GM23338 (cell line): ENCODE data around the gene SC5D. TPM values are rescaled to one million over a fixed set of nuclear protein-coding genes. Genes with fewer than 3 reads are reported as not detected.

ENCODE experiments used
- ATAC-seq: fragments of 200-7000 bp; cut with Tn5 transposase; 3 replicates; pipeline ENCODE4 v1.9.1; 2020
- DNase-seq: peaks from one replicate; pipeline ENCODE4 v3.0.0-alpha.2; 2015; ENCODE audit warnings: low spot score
- H2AFZ ChIP-seq: fragments of 200-600 bp; sonication (generic); 2 replicates; pipeline ENCODE4 v1.8.0; 2016; ENCODE audit warnings: antibody characterized with exemption, mild to moderate bottlenecking, moderate library complexity
- H3F3A ChIP-seq: fragments of 200-600 bp; sonication (generic); replicated peaks from 2 replicates; pipeline ENCODE4 v1.8.0; 2017; ENCODE audit warnings: antibody characterized with exemption, mixed run types, low read depth
- H3K27ac ChIP-seq: fragments of 200-600 bp; sonication (generic); 2 replicates; pipeline ENCODE4 v1.6.1; 2016; ENCODE audit warnings: low read depth
- H3K27me3 ChIP-seq: fragments of 200-600 bp; sonication (generic); 2 replicates; pipeline ENCODE4 v1.8.0; 2016; ENCODE audit warnings: mild to moderate bottlenecking, mixed run types, moderate library complexity; ENCODE audit not compliant: insufficient read depth
- H3K36me3 ChIP-seq: fragments of 200-600 bp; sonication (generic); 2 replicates; pipeline ENCODE4 v1.8.0; 2016; ENCODE audit warnings: mild to moderate bottlenecking; ENCODE audit not compliant: insufficient read depth
- H3K4me1 ChIP-seq: fragments of 200-600 bp; sonication (generic); 2 replicates; pipeline ENCODE4 v1.8.0; 2016; ENCODE audit warnings: mild to moderate bottlenecking, moderate library complexity; ENCODE audit not compliant: insufficient read depth
- H3K4me2 ChIP-seq: fragments of 200-600 bp; sonication (generic); 2 replicates; pipeline ENCODE4 v1.7.1; 2017; ENCODE audit warnings: mixed run types
- H3K4me3 ChIP-seq: fragments of 200-600 bp; sonication (generic); 2 replicates; pipeline ENCODE4 v1.6.1; 2016; ENCODE audit warnings: mixed run types
- H3K79me2 ChIP-seq: fragments of 200-600 bp; sonication (generic); replicated peaks from 2 replicates; pipeline ENCODE4 v1.8.0; 2017; ENCODE audit warnings: mild to moderate bottlenecking; ENCODE audit not compliant: insufficient read depth
- H3K9me2 ChIP-seq: fragments of 200-600 bp; sonication (generic); 2 replicates; pipeline ENCODE4 v1.8.0; 2017; ENCODE audit not compliant: insufficient read depth
- H4K20me1 ChIP-seq: fragments of 200-600 bp; sonication (generic); replicated peaks from 2 replicates; pipeline ENCODE4 v1.8.0; 2017; ENCODE audit warnings: mild to moderate bottlenecking; ENCODE audit not compliant: insufficient read depth
- H3K27ac Mint-ChIP-seq: 2 replicates; pipeline ENCODE4 v1.8.0; 2020; ENCODE audit warnings: inconsistent platforms, mild to moderate bottlenecking, moderate library complexity, mixed read lengths
- H3K27me3 Mint-ChIP-seq: 3 replicates; pipeline ENCODE4 v1.8.0; 2022; ENCODE audit warnings: low read depth, mild to moderate bottlenecking, moderate library complexity, mixed read lengths, inconsistent platforms; ENCODE audit not compliant: insufficient read depth, poor library complexity
- H3K36me3 Mint-ChIP-seq: 3 replicates; pipeline ENCODE4 v1.8.0; 2021; ENCODE audit warnings: low read depth, mild to moderate bottlenecking, inconsistent platforms, moderate library complexity, mixed read lengths
- H3K4me1 Mint-ChIP-seq: 3 replicates; pipeline ENCODE4 v1.8.0; 2020; ENCODE audit warnings: mild to moderate bottlenecking, inconsistent platforms, mixed read lengths
- H3K4me3 Mint-ChIP-seq: 3 replicates; pipeline ENCODE4 v1.8.0; 2021; ENCODE audit warnings: moderate library complexity, mild to moderate bottlenecking, inconsistent platforms, mixed read lengths
- H3K9me3 Mint-ChIP-seq: 3 replicates; pipeline ENCODE4 v1.8.0; 2020; ENCODE audit warnings: moderate library complexity, mild to moderate bottlenecking, inconsistent platforms, mixed read lengths
- CREB1 ChIP-seq: fragments of 250-450 bp; sonication (Bioruptor Pico); IDR thresholded peaks from 2 replicates; pipeline ENCODE4 v1.5.0; 2020; ENCODE audit warnings: low read depth, mild to moderate bottlenecking, moderate library complexity
- CTCF ChIP-seq, 2 experiments: fragments of 200-600 bp in 1 of 2; sonication (generic) in 1 of 2; conservative IDR thresholded peaks; 2 replicates each; pipeline versions ENCODE4 v1.5.1 to v1.6.1; 2016 to 2017; ENCODE audit warnings: antibody characterized with exemption in 2 of 2, low read depth in 2 of 2, mild to moderate bottlenecking in 2 of 2, moderate library complexity in 1 of 2
- EZH2 ChIP-seq: fragments of 200-600 bp; sonication (generic); IDR thresholded peaks from one replicate; pipeline ENCODE4 v1.8.0; 2017; ENCODE audit warnings: antibody characterized with exemption, mild to moderate bottlenecking, low read depth; ENCODE audit not compliant: unreplicated experiment
- EZH2phosphoT487 ChIP-seq: fragments of 200-600 bp; sonication (generic); IDR thresholded peaks from one replicate; pipeline ENCODE4 v1.8.1; 2018; ENCODE audit warnings: antibody characterized with exemption; ENCODE audit not compliant: unreplicated experiment
- JUNB ChIP-seq: IDR thresholded peaks from one replicate; pipeline ENCODE4 v1.6.1; 2016; ENCODE audit warnings: antibody characterized with exemption; ENCODE audit not compliant: unreplicated experiment
- NANOG ChIP-seq: IDR thresholded peaks from 2 replicates; pipeline ENCODE4 v1.6.1; 2016; ENCODE audit warnings: antibody characterized with exemption, borderline replicate concordance
- POLR2AphosphoS5 ChIP-seq: IDR thresholded peaks from 2 replicates; pipeline ENCODE4 v1.6.1; 2016; ENCODE audit warnings: antibody characterized with exemption, low read depth
- ZNF114 ChIP-seq: fragments of 250-450 bp; sonication (Bioruptor Pico); IDR thresholded peaks from 2 replicates; pipeline ENCODE4 v1.5.0; 2020; ENCODE audit warnings: mild to moderate bottlenecking, moderate library complexity
- ZNF331 ChIP-seq: fragments of 250-450 bp; sonication (Bioruptor Pico); IDR thresholded peaks from 2 replicates; pipeline ENCODE4 v1.5.0; 2020; ENCODE audit warnings: low read depth, mild to moderate bottlenecking, moderate library complexity
- ZNF462 ChIP-seq: fragments of 250-450 bp; sonication (Bioruptor Pico); IDR thresholded peaks from 2 replicates; pipeline ENCODE4 v1.5.0; 2020; ENCODE audit warnings: mild to moderate bottlenecking, moderate library complexity
- polyA plus RNA-seq: library from polyadenylated mRNA; unstranded; fragments of >200 nt; fragmentation: Nextera tagmentation; extraction: Ambion mirVana; gene quantifications from 2 replicates; pipeline ENCODE4 v1.2.1, GENCODE V29; 2016
- total RNA-seq: library from RNA; depleted of rRNA; stranded (reverse); fragments of >200 nt; shearing (Covaris generic); gene quantifications from 2 replicates; pipeline ENCODE4 v1.2.3, GENCODE V29; 2014
- TF ChIP-seq, protein P1 (sequence below): IDR thresholded peaks from one replicate; pipeline ENCODE4 v1.6.1; 2018; ENCODE audit warnings: antibody characterized with exemption; ENCODE audit not compliant: unreplicated experiment

SC5D gene
- total and polyA plus RNA-seq, 2 experiments from 2014 or later, result 79.0 to 138 TPM

DNA sequence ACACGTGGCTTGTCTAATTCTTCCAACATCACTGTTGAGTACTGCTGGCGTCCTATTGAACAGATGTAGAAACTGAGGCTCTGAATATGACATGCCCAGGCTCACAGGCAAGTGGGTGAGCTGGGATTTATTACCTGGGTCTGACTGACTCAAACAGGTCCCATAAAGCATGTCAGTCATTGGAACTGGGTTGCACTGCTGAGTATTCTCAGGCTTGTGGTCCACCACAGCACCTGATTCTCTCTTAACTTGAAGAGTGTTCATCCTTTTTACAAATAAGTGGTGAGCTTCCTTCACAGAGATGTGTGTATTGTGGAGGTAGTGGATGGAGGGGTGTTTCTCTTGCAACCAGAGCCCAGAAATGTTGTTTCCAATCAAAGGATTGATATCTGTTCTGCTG lies 44.5 kb downstream of the SC5D start:
- ATAC-seq (no peak), DNase-seq (no peak)
- no peaks in the 10 kb centered on the region for H3K36me3 Mint-ChIP-seq
- Histone ChIP-seq H3K9me2 (0 out of 2 replicates have a peak, but pooled peaks cover 7% of the 10 kb centered on the region), H3K27ac (no peak overlapping the region), H3K36me3 (no peaks in the 10 kb centered on the region), H3K4me3 (no peak overlapping the region), H3K4me1 (no peaks in the 10 kb centered on the region), H3F3A (no peaks in the 10 kb centered on the region), H3K4me2 (no peak overlapping the region), H3K79me2 (no peaks in the 10 kb centered on the region), H4K20me1 (no peaks in the 10 kb centered on the region), H2AFZ (no peak overlapping the region), H3K27me3 (no peaks in the 10 kb centered on the region)
- no peaks in the 10 kb centered on the region for H3K9me3 Mint-ChIP-seq
- H3K27me3 Mint-ChIP-seq, result no peaks in the 10 kb centered on the region
- no peak overlapping the region for H3K4me3 Mint-ChIP-seq
- no peak overlapping the region for H3K27ac Mint-ChIP-seq
- TF ChIP-seq ZNF114 (CRISPR knock-in tag) (no peak), JUNB (no peak), EZH2phosphoT487 (no peak), POLR2AphosphoS5 (no peak)
- peaks cover 6% of the 10 kb centered on the region; the same call in 2 of the 3 replicates for H3K4me1 Mint-ChIP-seq

GRCh38 chr11:121337740-121338272 lies 45.2 kb downstream of the SC5D start:
- Mint-ChIP-seq H3K36me3 (no peaks in the 10 kb centered on the region), H3K4me3 (no peak overlapping the region), H3K27ac (no peak overlapping the region), H3K4me1 (peaks cover 6% of the 10 kb centered on the region; the same call in 2 of the 3 replicates), H3K27me3 (no peaks in the 10 kb centered on the region), H3K9me3 (no peaks in the 10 kb centered on the region)
- Histone ChIP-seq H3K4me1 (no peaks in the 10 kb centered on the region), H2AFZ (no peak overlapping the region), H3K4me2 (no peak overlapping the region), H3K4me3 (no peak overlapping the region), H3K36me3 (no peaks in the 10 kb centered on the region), H3K79me2 (no peaks in the 10 kb centered on the region), H4K20me1 (no peaks in the 10 kb centered on the region), H3K27me3 (no peaks in the 10 kb centered on the region), H3K9me2 (0 out of 2 replicates have a peak, but pooled peaks cover 7% of the 10 kb centered on the region), H3K27ac (no peak overlapping the region), H3F3A (no peaks in the 10 kb centered on the region)
- no peak for DNase-seq
- TF ChIP-seq ZNF462 (CRISPR knock-in tag) (no peak), CREB1 (CRISPR knock-in tag) (no peak), EZH2phosphoT487 (no peak), EZH2 (no peak), NANOG (no peak), JUNB (no peak), CTCF (conservative IDR thresholded peaks at IDR 0.05; ENCODE audit: low read depth in 2 of 2) (no peak), ZNF331 (CRISPR knock-in tag) (no peak)
- TF ChIP-seq, protein P1, sequence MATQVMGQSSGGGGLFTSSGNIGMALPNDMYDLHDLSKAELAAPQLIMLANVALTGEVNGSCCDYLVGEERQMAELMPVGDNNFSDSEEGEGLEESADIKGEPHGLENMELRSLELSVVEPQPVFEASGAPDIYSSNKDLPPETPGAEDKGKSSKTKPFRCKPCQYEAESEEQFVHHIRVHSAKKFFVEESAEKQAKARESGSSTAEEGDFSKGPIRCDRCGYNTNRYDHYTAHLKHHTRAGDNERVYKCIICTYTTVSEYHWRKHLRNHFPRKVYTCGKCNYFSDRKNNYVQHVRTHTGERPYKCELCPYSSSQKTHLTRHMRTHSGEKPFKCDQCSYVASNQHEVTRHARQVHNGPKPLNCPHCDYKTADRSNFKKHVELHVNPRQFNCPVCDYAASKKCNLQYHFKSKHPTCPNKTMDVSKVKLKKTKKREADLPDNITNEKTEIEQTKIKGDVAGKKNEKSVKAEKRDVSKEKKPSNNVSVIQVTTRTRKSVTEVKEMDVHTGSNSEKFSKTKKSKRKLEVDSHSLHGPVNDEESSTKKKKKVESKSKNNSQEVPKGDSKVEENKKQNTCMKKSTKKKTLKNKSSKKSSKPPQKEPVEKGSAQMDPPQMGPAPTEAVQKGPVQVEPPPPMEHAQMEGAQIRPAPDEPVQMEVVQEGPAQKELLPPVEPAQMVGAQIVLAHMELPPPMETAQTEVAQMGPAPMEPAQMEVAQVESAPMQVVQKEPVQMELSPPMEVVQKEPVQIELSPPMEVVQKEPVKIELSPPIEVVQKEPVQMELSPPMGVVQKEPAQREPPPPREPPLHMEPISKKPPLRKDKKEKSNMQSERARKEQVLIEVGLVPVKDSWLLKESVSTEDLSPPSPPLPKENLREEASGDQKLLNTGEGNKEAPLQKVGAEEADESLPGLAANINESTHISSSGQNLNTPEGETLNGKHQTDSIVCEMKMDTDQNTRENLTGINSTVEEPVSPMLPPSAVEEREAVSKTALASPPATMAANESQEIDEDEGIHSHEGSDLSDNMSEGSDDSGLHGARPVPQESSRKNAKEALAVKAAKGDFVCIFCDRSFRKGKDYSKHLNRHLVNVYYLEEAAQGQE, result no peak
- ATAC-seq, result no peak
